Keratinocyte (primary cell): ENCODE data around the gene STK32B.

Source experiments
- EZH2 ChIP-seq: IDR thresholded peaks from one replicate; pipeline ENCODE4 v1.6.1; 2012; ENCODE audit warnings: inconsistent platforms, mild to moderate bottlenecking, low read length, moderate library complexity
- TF ChIP-seq, protein P1 (sequence below), 3 experiments: IDR thresholded peaks in 1 of 3; conservative IDR thresholded peaks in 1 of 3; optimal IDR thresholded peaks in 1 of 3; 2 replicates in 2 of 3; 3 replicates in 1 of 3; pipeline versions ENCODE3 to v1.5.1; 2011; ENCODE audit warnings: low read length in 3 of 3, mild to moderate bottlenecking in 3 of 3, moderate library complexity in 2 of 3, control low read depth in 1 of 3, inconsistent platforms in 1 of 3; ENCODE audit not compliant: insufficient read depth in 2 of 3; ENCODE audit errors: extremely low read depth in 1 of 3

DNA sequence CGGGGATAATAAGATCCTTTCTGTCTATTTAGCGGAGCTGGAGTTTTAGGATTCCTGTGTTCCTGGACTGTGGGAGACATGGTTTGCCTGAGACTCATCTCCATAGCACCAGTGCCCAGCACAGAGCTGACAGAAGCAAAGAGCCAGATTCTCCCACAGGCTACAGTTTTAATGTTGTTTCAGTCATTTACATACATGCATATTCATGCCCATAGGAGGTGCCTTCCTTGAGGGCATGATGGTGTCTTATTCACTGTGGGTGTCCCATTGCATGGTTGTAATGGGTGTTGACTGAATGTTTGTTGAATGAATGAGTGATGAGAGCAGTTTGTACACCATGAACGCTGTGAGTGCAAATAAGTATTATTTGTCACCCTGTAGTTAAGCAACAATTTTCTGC lies 396.5 kb downstream of the STK32B start:
- TF ChIP-seq, protein P1, sequence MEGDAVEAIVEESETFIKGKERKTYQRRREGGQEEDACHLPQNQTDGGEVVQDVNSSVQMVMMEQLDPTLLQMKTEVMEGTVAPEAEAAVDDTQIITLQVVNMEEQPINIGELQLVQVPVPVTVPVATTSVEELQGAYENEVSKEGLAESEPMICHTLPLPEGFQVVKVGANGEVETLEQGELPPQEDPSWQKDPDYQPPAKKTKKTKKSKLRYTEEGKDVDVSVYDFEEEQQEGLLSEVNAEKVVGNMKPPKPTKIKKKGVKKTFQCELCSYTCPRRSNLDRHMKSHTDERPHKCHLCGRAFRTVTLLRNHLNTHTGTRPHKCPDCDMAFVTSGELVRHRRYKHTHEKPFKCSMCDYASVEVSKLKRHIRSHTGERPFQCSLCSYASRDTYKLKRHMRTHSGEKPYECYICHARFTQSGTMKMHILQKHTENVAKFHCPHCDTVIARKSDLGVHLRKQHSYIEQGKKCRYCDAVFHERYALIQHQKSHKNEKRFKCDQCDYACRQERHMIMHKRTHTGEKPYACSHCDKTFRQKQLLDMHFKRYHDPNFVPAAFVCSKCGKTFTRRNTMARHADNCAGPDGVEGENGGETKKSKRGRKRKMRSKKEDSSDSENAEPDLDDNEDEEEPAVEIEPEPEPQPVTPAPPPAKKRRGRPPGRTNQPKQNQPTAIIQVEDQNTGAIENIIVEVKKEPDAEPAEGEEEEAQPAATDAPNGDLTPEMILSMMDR (optimal IDR thresholded peaks at IDR 0.05 in 1 of 3, IDR thresholded peaks at IDR 0.05 in 1 of 3, conservative IDR thresholded peaks at IDR 0.05 in 1 of 3; ENCODE audit: extremely low read depth in 1 of 3, insufficient read depth in 2 of 3, low read length in 3 of 3): no peak
- no peak for TF ChIP-seq EZH2
